ENCODE measurements around the gene ZNF423. TPM values are rescaled to one million over a fixed set of nuclear protein-coding genes. Genes with fewer than 3 reads are reported as not detected.

Gene ZNF423
- total and polyA plus RNA-seq, 9 of the 15 experiments (the other 6 are each of a cell fraction or from before 2014, with no cell fraction given), result not detected

- no peaks in the 10 kb centered on the region for H3K4me1 ChIP-seq (replicated peaks in 1 of 2; ENCODE audit: control insufficient read depth in 2 of 2, insufficient read depth in 2 of 2, low read length in 2 of 2)
- no peak overlapping the region for H3K9ac ChIP-seq (ENCODE audit: insufficient read depth in 1 of 2, low read depth in 2 of 2, low read length in 2 of 2)
- H3K36me3 ChIP-seq (ENCODE audit: control insufficient read depth, insufficient read depth, low read length), result no peaks in the 10 kb centered on the region
- ChIA-PET CTCF (ENCODE audit: low intra/inter-chr PET ratio) (no interaction called here), POLR2A (interaction anchor here (0.5 to 1.0 kb wide), 4 partner anchors 9 to 182 kb away, joined by 3 to 4 read pairs (median 3); no protein-coding TSS in a partner anchor)
- no peak for DNase-seq (ENCODE audit: extremely low read depth in 1 of 4, low spot score in 3 of 4)
- no peaks in the 10 kb centered on the region for H3K9me1 ChIP-seq (ENCODE audit: control insufficient read depth, insufficient read depth, low read length)
- no peak overlapping the region for H3K27ac ChIP-seq (ENCODE audit: extremely low read depth, low read depth, low read length)
- intact Hi-C loops (cut with micrococcal nuclease), result no loop called here
- H3K9me3 ChIP-seq (replicated peaks; ENCODE audit: control insufficient read depth, insufficient read depth, low read depth, low read length), result no peaks in the 10 kb centered on the region
- in situ Hi-C loops (cut with MboI), result no loop called here
- FAIRE-seq, result no peak
- peaks cover 8 to 67% of the 10 kb centered on the region in 2 experiments; a peak in 4 of 5 replicates for H3K27me3 ChIP-seq (ENCODE audit: control insufficient read depth in 2 of 2, insufficient read depth in 2 of 2, low read length in 2 of 2)
- peaks cover 13% of the 10 kb centered on the region; the same call in 1 of the 2 replicates for H4K20me1 ChIP-seq (replicated peaks; ENCODE audit: control insufficient read depth, insufficient read depth, low read length)
- no peaks in the 10 kb centered on the region for H3K79me2 ChIP-seq (ENCODE audit: control insufficient read depth, insufficient read depth, low read length)
- no peak overlapping the region for H3K4me2 ChIP-seq (ENCODE audit: insufficient read depth, low read length)
- no TSS peak for BruUV-seq (replicated peaks)
- no peak for TF ChIP-seq TRIM24 (IDR thresholded peaks at IDR 0.05)
- TF ChIP-seq ZNF431 (CRISPR knock-in tag; IDR thresholded peaks at IDR 0.05), result no peak
- no peak for TF ChIP-seq EP400 (IDR thresholded peaks at IDR 0.05)
- no peak for TF ChIP-seq PML (IDR thresholded peaks at IDR 0.05; ENCODE audit: low read length)
- WGBS (ENCODE audit: insufficient coverage, low coverage, missing lambda C conversion rate), result 2% methylated on average over 9 of the region's 9 CpGs
- H2AFZ ChIP-seq (ENCODE audit: low read depth, low read length), result no peak overlapping the region
- no peak overlapping the region for H3K4me3 ChIP-seq
- no peak for ATAC-seq
Measured at GRCh38 chr16:49810831-49811230, 45.1 kb downstream of the ZNF423 start.

DNA sequence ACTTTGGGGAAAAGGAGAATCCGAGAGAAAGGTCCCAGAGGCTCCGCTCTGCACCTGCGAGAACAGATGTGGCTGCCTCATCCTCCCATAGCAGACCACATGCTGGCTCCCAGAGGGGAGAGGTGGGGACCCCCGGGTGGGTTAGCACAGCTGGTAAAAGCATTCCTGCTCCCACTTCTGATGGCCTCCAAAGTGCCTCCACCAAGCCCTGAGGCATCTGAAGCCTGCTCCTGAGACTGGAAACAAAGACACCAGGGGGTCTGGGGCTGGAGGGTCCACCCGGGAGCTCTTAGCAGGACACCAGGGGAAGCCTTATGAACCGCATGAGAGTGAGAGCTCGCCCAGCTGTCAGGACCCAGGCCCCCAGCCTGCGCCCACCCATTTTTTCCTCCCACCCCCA is 46.4 kb downstream of the ZNF423 start:
- WGBS (ENCODE audit: insufficient coverage, low coverage, missing lambda C conversion rate), result 0% methylated on average over 5 of the region's 8 CpGs
- Histone ChIP-seq H3K36me3 (ENCODE audit: control insufficient read depth, insufficient read depth, low read length) (no peaks in the 10 kb centered on the region), H3K9ac (ENCODE audit: insufficient read depth in 1 of 2, low read depth in 2 of 2, low read length in 2 of 2) (no peak overlapping the region), H3K27me3 (ENCODE audit: control insufficient read depth in 2 of 2, insufficient read depth in 2 of 2, low read length in 2 of 2) (peaks cover 2 to 59% of the 10 kb centered on the region in 2 experiments; a peak in 4 of 5 replicates), H3K4me1 (replicated peaks in 1 of 2; ENCODE audit: control insufficient read depth in 2 of 2, insufficient read depth in 2 of 2, low read length in 2 of 2) (no peaks in the 10 kb centered on the region), H3K4me2 (ENCODE audit: insufficient read depth, low read length) (no peak overlapping the region), H3K79me2 (ENCODE audit: control insufficient read depth, insufficient read depth, low read length) (no peaks in the 10 kb centered on the region), H3K4me3 (no peak overlapping the region), H3K27ac (ENCODE audit: extremely low read depth, low read depth, low read length) (no peak overlapping the region), H3K9me3 (replicated peaks; ENCODE audit: control insufficient read depth, insufficient read depth, low read depth, low read length) (no peaks in the 10 kb centered on the region), H3K9me1 (ENCODE audit: control insufficient read depth, insufficient read depth, low read length) (no peaks in the 10 kb centered on the region), H2AFZ (ENCODE audit: low read depth, low read length) (no peak overlapping the region), H4K20me1 (replicated peaks; ENCODE audit: control insufficient read depth, insufficient read depth, low read length) (peaks cover 10% of the 10 kb centered on the region)
- no peak for FAIRE-seq
- CTCF ChIA-PET (ENCODE audit: low intra/inter-chr PET ratio), result no interaction called here
- in situ Hi-C loops (cut with MboI), result no loop called here
- intact Hi-C loops (cut with micrococcal nuclease), result no loop called here
- DNase-seq (ENCODE audit: extremely low read depth in 1 of 4, low spot score in 3 of 4), result no peak
- no peak for ATAC-seq
- no TSS peak for BruUV-seq (replicated peaks)
- POLR2A ChIA-PET, result no interaction called here
- no peak for TF ChIP-seq C11orf30 (IDR thresholded peaks at IDR 0.05; ENCODE audit: low read depth)
- TF ChIP-seq E2F6 (IDR thresholded peaks at IDR 0.05; ENCODE audit: borderline replicate concordance in 1 of 2, extremely low read depth in 1 of 2, insufficient read depth in 1 of 2, insufficient read length in 1 of 2, low read depth in 1 of 2, low read length in 1 of 2, poor library complexity in 1 of 2, severe bottlenecking in 1 of 2), result no peak
- no peak for TF ChIP-seq USF1 (CRISPR knock-in tag; IDR thresholded peaks at IDR 0.05)
- no peak for TF ChIP-seq BACH1 (tag; IDR thresholded peaks at IDR 0.05)
- no peak for TF ChIP-seq KDM4B (IDR thresholded peaks at IDR 0.05; ENCODE audit: borderline replicate concordance in 2 of 2, low read depth in 1 of 2)
- TF ChIP-seq, protein P1, sequence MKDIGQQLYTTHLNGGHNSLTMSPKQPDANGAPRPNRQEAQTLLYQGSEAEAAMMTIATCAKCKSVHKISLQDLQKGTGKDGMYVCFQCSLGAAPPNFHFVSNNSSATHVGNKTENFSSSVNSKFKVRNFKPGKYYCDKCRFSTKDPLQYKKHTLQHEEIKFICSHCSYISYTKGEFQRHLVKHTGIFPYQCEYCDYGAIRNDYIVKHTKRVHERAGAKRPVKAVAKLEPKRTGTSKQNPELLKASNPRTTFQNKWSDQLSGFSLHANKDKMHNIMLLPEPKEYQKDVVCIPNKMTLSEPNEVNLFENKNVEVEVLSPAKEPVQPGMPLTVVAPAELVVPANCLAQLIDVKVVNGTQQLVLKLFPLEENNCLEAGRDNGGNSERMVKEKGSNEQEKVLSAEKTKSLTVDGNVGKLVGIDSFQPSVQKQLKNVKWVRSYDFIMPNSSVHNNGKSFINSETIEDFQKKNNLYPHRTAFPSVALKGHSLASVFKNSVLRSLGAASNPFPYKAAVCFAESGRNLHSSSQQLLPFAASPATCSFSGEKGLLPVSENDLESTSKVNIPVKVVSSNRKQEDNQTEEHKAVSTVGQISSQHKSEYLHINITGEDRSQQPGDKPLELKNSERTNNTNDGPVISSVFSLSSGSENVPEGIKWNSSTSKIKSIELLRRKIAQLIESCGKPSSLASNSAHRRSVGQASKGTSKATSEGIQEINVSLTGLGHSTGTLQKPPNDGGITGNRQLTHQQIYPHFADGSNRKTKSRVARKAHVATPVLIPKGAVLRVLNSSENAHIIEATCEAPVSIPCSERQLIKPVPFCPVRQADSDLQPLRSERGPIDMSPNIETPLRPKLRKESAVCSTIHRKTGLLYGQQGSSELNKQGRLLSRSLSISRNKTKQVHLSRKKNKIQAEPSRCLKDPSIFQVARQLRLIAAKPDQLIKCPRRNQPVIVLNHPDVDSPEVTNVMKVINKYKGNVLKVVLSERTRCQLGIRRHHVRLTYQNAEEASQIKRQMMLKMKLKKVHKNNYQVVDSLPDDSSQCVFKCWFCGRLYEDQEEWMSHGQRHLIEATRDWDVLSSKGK (CRISPR knock-in tag; IDR thresholded peaks at IDR 0.05), result no peak
- no peak for TF ChIP-seq NCOR1 (IDR thresholded peaks at IDR 0.05)
